SKM-1 treated with dmso at 0.1 percent for 144 hours (cell line): Measurements from ENCODE around the gene KTN1.

Source experiments
- DNase-seq: peaks from one replicate; lab custom pipeline; 2025; ENCODE audit not compliant: unreplicated experiment; lab: John Stamatoyannopoulos, UW

KTN1 gene

GRCh38 chr14:55707365-55707804 lies 127.4 kb downstream of the KTN1 start:
- no peak for DNase-seq

GRCh38 chr14:55710506-55711041 lies 130.6 kb downstream of the KTN1 start:
- no peak for DNase-seq

- no peak for DNase-seq
Observed at GRCh38 chr14:55711175-55711811, 131.3 kb downstream of the KTN1 start.

GRCh38 chr14:55712491-55712890 lies 132.5 kb downstream of the KTN1 start:
- no peak for DNase-seq

GRCh38 chr14:55713486-55713885 lies 133.5 kb downstream of the KTN1 start:
- DNase-seq: peak; percentile 78

GRCh38 chr14:55715889-55716288 lies 135.9 kb downstream of the KTN1 start:
- peak; percentile 35 for DNase-seq

GRCh38 chr14:55717621-55718020 lies 137.6 kb downstream of the KTN1 start:
- DNase-seq: no peak

GRCh38 chr14:55718551-55718950 lies 138.5 kb downstream of the KTN1 start:
- no peak for DNase-seq

- DNase-seq: no peak
Observed at GRCh38 chr14:55720796-55721195, 140.8 kb downstream of the KTN1 start.

GRCh38 chr14:55721353-55721752 lies 141.3 kb downstream of the KTN1 start:
- DNase-seq: peak; percentile 34

- DNase-seq: no peak
Observed at GRCh38 chr14:55722054-55722453, 142.0 kb downstream of the KTN1 start.

GRCh38 chr14:55724736-55725135 lies 144.7 kb downstream of the KTN1 start:
- no peak for DNase-seq

- no peak for DNase-seq
Observed at GRCh38 chr14:55730592-55731310, 150.7 kb downstream of the KTN1 start.

- no peak for DNase-seq
Observed at GRCh38 chr14:55731311-55731872, 151.4 kb downstream of the KTN1 start.

GRCh38 chr14:55731881-55732498 lies 152.0 kb downstream of the KTN1 start:
- no peak for DNase-seq

- DNase-seq: no peak
Observed at GRCh38 chr14:55733599-55733998, 153.6 kb downstream of the KTN1 start.
